Right renal pelvis (tissue), 4 donors: ENCODE data around the gene TTN. TPM values are rescaled to one million over a fixed set of nuclear protein-coding genes. Genes with fewer than 3 reads are reported as not detected.

ENCODE experiments used
- polyA plus RNA-seq, 4 donors: library from polyadenylated mRNA; unstranded; fragments of 120-200 nt; gene quantifications; one replicate each; pipeline ENCODE4 v1.2.1, GENCODE V29; 2013; ENCODE audit not compliant: insufficient read length in 4 of 4

Gene TTN
- polyA plus RNA-seq, 4 donors: 0.80 to 1.1 (median 0.93) TPM

Other genes starting within 250 kb of the TTN start
- gene CCDC141, start 242.7 kb upstream of the TTN start, polyA plus RNA-seq: under 1 TPM; 0.13 to 0.21 (median 0.15) TPM